ENCODE results near the gene C16orf82. TPM values are rescaled to one million over a fixed set of nuclear protein-coding genes. Genes with fewer than 3 reads are reported as not detected.
"Not testable (repeated sequence)": the region's sequence is repeated elsewhere in the genome, so short reads cannot be mapped to it uniquely, and the experiment has no call there.

The C16orf82 gene
- total RNA-seq, 1 donor from 2014 or later: not detected

- no peak overlapping the region for H3K4me3 ChIP-seq (ENCODE audit: low read depth, low read length)
- DNase-seq (ENCODE audit: low read depth): no peak
- no peak for TF ChIP-seq CTCF (conservative IDR thresholded peaks at IDR 0.05; ENCODE audit: low read depth, low read length)
These were observed 17.7 kb downstream of the C16orf82 start for GRCh38 chr16:27084307-27085028.

- no peak for TF ChIP-seq CTCF (conservative IDR thresholded peaks at IDR 0.05; ENCODE audit: low read depth, low read length)
- no peak overlapping the region for H3K4me3 ChIP-seq (ENCODE audit: low read depth, low read length)
- DNase-seq (ENCODE audit: low read depth): no peak
These were observed 18.5 kb downstream of the C16orf82 start for GRCh38 chr16:27085182-27085581.

- H3K4me3 ChIP-seq (ENCODE audit: low read depth, low read length); DNase-seq (ENCODE audit: low read depth): not testable (repeated sequence)
These were observed 19.3 kb downstream of the C16orf82 start for GRCh38 chr16:27086031-27086430.

GRCh38 chr16:27088216-27088615 is 21.5 kb downstream of the C16orf82 start:
- TF ChIP-seq CTCF (conservative IDR thresholded peaks at IDR 0.05; ENCODE audit: low read depth, low read length): no peak
- DNase-seq (ENCODE audit: low read depth): no peak
- no peak overlapping the region for H3K4me3 ChIP-seq (ENCODE audit: low read depth, low read length)

- DNase-seq (ENCODE audit: low read depth): no peak
- TF ChIP-seq CTCF (conservative IDR thresholded peaks at IDR 0.05; ENCODE audit: low read depth, low read length): no peak
- no peak overlapping the region for H3K4me3 ChIP-seq (ENCODE audit: low read depth, low read length)
These were observed 29.6 kb downstream of the C16orf82 start for GRCh38 chr16:27096375-27096774.

- no peak for DNase-seq (ENCODE audit: low read depth)
- H3K4me3 ChIP-seq (ENCODE audit: low read depth, low read length): no peak overlapping the region
- no peak for TF ChIP-seq CTCF (conservative IDR thresholded peaks at IDR 0.05; ENCODE audit: low read depth, low read length)
These were observed 31.1 kb downstream of the C16orf82 start for GRCh38 chr16:27097800-27098230.

- H3K4me3 ChIP-seq (ENCODE audit: low read depth, low read length): no peak overlapping the region
- no peak for DNase-seq (ENCODE audit: low read depth)
- TF ChIP-seq CTCF (conservative IDR thresholded peaks at IDR 0.05; ENCODE audit: low read depth, low read length): no peak
These were observed 31.8 kb downstream of the C16orf82 start for GRCh38 chr16:27098366-27099049.
